ENCODE data around the gene MEGF6. TPM values are rescaled to one million over a fixed set of nuclear protein-coding genes. Genes with fewer than 3 reads are reported as not detected.

Gene MEGF6
- total and polyA plus RNA-seq, 12 donors: 0.15 to 29.2 (median 8.2) TPM

DNA sequence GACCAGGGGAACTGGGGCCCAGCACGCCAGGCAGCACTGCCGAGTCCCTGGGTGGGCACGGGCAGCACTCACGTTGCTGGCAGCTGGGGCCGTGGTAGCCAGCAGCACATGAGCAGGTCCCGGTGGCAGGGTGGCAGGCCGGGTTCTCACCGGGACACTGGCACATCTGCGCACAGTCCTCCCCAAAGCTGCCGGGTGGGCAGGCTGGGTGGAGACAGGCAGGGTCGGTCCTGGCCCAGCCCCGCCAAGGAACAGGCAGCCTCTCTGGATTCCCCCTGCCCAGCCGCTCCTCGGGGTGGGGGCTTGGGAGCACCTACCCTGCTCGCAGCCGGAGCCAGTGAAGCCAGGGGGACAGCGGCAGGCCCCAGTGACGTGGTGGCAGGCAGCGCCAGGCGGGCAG, 114.4 kb downstream of the MEGF6 start:
- Histone ChIP-seq H3K4me3 (no peak overlapping the region), H3K9me3 (replicated peaks in 1 of 3) (no peaks in the 10 kb centered on the region), H3K36me3 (replicated peaks in 1 of 2) (no peaks in the 10 kb centered on the region), H3K27ac (no peak overlapping the region), H3K27me3 (no peaks in the 10 kb centered on the region), H3K4me1 (replicated peaks in 1 of 2) (no peaks in the 10 kb centered on the region)
- intact Hi-C loops (cut with DNase I): loop anchor here in 1 of 2 donors (10.0 kb wide), 1 partner anchor 228 kb away; no protein-coding TSS in a partner anchor
- DNase-seq: no peak
- no peak for TF ChIP-seq POLR2A (IDR thresholded peaks at IDR 0.05)
- TF ChIP-seq, protein P1, sequence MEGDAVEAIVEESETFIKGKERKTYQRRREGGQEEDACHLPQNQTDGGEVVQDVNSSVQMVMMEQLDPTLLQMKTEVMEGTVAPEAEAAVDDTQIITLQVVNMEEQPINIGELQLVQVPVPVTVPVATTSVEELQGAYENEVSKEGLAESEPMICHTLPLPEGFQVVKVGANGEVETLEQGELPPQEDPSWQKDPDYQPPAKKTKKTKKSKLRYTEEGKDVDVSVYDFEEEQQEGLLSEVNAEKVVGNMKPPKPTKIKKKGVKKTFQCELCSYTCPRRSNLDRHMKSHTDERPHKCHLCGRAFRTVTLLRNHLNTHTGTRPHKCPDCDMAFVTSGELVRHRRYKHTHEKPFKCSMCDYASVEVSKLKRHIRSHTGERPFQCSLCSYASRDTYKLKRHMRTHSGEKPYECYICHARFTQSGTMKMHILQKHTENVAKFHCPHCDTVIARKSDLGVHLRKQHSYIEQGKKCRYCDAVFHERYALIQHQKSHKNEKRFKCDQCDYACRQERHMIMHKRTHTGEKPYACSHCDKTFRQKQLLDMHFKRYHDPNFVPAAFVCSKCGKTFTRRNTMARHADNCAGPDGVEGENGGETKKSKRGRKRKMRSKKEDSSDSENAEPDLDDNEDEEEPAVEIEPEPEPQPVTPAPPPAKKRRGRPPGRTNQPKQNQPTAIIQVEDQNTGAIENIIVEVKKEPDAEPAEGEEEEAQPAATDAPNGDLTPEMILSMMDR (IDR thresholded peaks at IDR 0.05): no peak
- WGBS, 4 donors: 78 to 91% (median 83%) methylated on average over 10 to 20 of the region's 20 CpGs

DNA sequence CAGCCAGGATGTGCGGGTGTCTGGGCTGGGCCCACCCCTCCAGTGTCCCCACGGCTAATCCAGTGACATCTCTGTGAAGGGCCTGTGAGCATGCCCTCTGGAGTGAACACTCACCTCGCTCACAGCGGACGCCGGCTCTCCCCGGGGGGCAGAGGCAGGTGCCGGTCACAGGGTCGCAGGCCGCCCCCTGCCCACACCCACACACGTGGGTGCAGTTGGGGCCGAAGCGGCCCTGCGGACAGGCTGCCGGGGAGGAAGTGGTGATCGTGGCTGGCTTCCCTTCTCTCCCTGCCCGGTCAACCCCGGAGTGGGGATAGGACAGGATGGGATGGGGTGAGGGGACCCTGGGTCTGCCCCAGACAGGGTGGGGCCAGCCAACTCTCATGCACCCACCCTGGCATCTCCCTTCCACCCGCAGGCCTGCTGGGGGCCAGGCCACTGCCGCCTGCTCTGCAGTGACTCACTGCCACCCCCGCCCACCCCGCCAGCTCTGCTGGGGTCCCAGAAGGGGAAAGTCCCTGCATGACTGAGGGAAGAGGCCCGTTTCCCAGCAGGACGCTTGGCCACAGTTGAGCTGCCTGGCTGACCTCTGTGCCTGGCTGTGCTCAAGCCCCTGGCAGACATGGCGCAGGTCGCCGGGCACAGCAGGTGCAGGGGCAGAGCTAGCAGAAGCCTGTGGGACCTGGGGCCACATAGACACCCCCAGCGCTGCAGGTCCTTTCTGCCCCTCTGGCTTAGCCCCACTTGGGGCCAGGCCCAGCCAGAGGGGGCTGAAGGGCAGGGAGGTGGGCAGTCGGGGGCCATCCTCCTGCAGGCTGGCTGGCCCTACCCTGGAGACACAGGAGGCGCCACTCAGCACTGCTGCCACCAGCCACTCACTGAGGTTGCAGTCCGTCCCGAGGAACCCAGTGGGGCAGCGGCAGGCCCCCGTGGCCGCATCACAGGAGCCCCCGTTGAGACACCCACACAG, 115.2 kb downstream of the MEGF6 start:
- intact Hi-C loops (cut with DNase I): loop anchor here in 1 of 2 donors (10.0 kb wide), 1 partner anchor 229 kb away; no protein-coding TSS in a partner anchor
- no peak overlapping the region for H3K4me3 ChIP-seq
- no peaks in the 10 kb centered on the region for H3K9me3 ChIP-seq (replicated peaks in 1 of 3)
- DNase-seq: no peak
- TF ChIP-seq, protein P1 (IDR thresholded peaks at IDR 0.05): no peak
- TF ChIP-seq POLR2A (IDR thresholded peaks at IDR 0.05): no peak
- H3K27me3 ChIP-seq: no peaks in the 10 kb centered on the region
- no peaks in the 10 kb centered on the region for H3K36me3 ChIP-seq (replicated peaks in 1 of 2)
- H3K27ac ChIP-seq: no peak overlapping the region
- no peaks in the 10 kb centered on the region for H3K4me1 ChIP-seq (replicated peaks in 1 of 2)
- 71 to 80% (median 76%) methylated on average over 5 to 36 of the region's 36 CpGs for WGBS, 4 donors

DNA sequence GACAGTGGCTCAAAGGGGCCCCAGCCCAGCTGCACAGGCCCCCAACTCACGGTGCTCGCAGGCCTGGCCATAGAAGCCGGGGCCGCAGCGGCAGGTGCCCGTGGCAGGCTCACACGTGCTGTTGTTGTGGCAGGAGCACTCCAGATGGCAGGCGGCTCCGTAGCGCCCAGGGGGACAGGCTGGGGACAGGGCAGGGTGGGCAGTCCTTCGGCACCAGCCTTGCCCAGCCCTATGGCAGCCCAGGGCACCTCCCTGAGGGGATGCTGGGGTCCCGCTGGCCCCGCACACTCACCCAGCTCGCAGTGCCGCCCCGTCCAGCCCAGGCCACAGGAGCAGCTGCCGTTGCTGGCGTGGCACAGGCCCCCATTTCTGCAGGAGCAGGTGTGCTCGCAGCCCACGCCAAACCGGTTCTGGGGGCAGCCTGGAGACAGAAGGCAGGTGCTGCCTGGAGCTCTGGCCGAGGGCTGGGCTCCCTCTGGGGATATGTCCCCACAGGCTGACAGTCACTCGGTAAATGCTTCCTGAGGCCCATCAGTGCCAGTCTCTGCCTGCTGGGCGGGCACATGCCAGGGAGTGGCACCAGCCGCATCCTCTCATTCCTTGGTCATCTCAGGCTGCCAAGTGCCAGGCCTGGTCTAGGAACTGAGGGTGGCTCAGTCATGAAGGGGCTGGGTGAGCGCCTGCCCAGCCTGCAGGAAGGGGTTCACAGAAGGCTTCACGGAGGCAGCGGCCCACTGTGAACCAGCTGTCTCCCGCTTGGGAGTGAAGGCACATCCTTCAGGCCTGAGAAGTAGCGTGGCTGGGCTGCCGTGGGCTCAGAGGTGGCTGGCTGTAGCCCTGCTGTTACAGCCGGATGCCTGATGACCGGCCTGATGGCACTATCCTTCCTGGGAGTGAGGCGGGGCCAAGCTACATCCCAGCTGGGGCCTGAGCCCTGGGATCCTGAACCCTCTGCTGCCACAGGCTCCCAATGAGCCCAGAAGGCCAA, 116.7 kb downstream of the MEGF6 start:
- no peaks in the 10 kb centered on the region for H3K4me1 ChIP-seq (replicated peaks in 1 of 2)
- intact Hi-C loops (cut with DNase I): loop anchor here (5.0 to 10.0 kb wide), 3 partner anchors 108 to 230 kb away; no protein-coding TSS in a partner anchor
- H3K9me3 ChIP-seq (replicated peaks in 1 of 3): no peaks in the 10 kb centered on the region
- H3K4me3 ChIP-seq: no peak overlapping the region
- 83 to 89% (median 84%) methylated on average over 18 to 34 of the region's 34 CpGs; no CpG with 5 or more reads in 1 of the 4 donors for WGBS, 4 donors
- H3K27me3 ChIP-seq: no peaks in the 10 kb centered on the region
- no peak overlapping the region for H3K27ac ChIP-seq
- TF ChIP-seq POLR2A (IDR thresholded peaks at IDR 0.05): no peak
- TF ChIP-seq, protein P1 (IDR thresholded peaks at IDR 0.05): no peak
- DNase-seq: no peak
- no peaks in the 10 kb centered on the region for H3K36me3 ChIP-seq (replicated peaks in 1 of 2)

Measured in adrenal gland (tissue), 12 donors.